ENCODE measurements around the gene RAET1E.
"Not testable (repeated sequence)": the region's sequence is repeated elsewhere in the genome, so short reads cannot be mapped to it uniquely, and the experiment has no call there.

Gene RAET1E

GRCh38 chr6:149862424-149862738, 35.5 kb downstream of the RAET1E start:
- not testable (repeated sequence) for DNase-seq (ENCODE audit: low spot score)

- no peak for DNase-seq (ENCODE audit: low spot score)
Measured at GRCh38 chr6:149861603-149862423, 36.1 kb downstream of the RAET1E start.

GRCh38 chr6:149860834-149861602, 36.9 kb downstream of the RAET1E start:
- no peak for DNase-seq (ENCODE audit: low spot score)

- no peak for DNase-seq (ENCODE audit: low spot score)
Measured at GRCh38 chr6:149860513-149860833, 37.4 kb downstream of the RAET1E start.

- DNase-seq (ENCODE audit: low spot score) = no peak
Measured at GRCh38 chr6:149859938-149860337, 38.0 kb downstream of the RAET1E start.

- DNase-seq (ENCODE audit: low spot score) = no peak
Measured at GRCh38 chr6:149859368-149859767, 38.5 kb downstream of the RAET1E start.

GRCh38 chr6:149857541-149857940, 40.4 kb downstream of the RAET1E start:
- DNase-seq (ENCODE audit: low spot score) = no peak

- DNase-seq (ENCODE audit: low spot score) = no peak
Measured at GRCh38 chr6:149856256-149856994, 41.5 kb downstream of the RAET1E start.

GRCh38 chr6:149855741-149856140, 42.2 kb downstream of the RAET1E start:
- DNase-seq (ENCODE audit: low spot score) = no peak

- DNase-seq (ENCODE audit: low spot score) = no peak
Measured at GRCh38 chr6:149855040-149855654, 42.8 kb downstream of the RAET1E start.

- DNase-seq (ENCODE audit: low spot score) = no peak
Measured at GRCh38 chr6:149854532-149854931, 43.4 kb downstream of the RAET1E start.

GRCh38 chr6:149854017-149854416, 43.9 kb downstream of the RAET1E start:
- not testable (repeated sequence) for DNase-seq (ENCODE audit: low spot score)

GRCh38 chr6:149852881-149853280, 45.0 kb downstream of the RAET1E start:
- no peak for DNase-seq (ENCODE audit: low spot score)

GRCh38 chr6:149852180-149852579, 45.7 kb downstream of the RAET1E start:
- no peak for DNase-seq (ENCODE audit: low spot score)

- no peak for DNase-seq (ENCODE audit: low spot score)
Measured at GRCh38 chr6:149851461-149852110, 46.3 kb downstream of the RAET1E start.

GRCh38 chr6:149848343-149848742, 49.6 kb downstream of the RAET1E start:
- DNase-seq (ENCODE audit: low spot score) = not testable (repeated sequence)
